GM18951 (cell line): ENCODE data around the gene DUOX1.

ENCODE experiments used
- POLR2A ChIP-seq: IDR thresholded peaks from 4 replicates; pipeline ENCODE4 v1.6.1; 2011; ENCODE audit warnings: mild to moderate bottlenecking; ENCODE audit not compliant: insufficient read length, insufficient read depth; ENCODE audit errors: extremely low read depth
- in situ Hi-C: fragments of 300-500 bp; cut with MboI; formaldehyde crosslinking; loops from one replicate; pipeline ENCODE4 v1.12.0; 2022; ENCODE audit warnings: low sequenced_read_pairs, mixed read lengths, inconsistent platforms; ENCODE audit not compliant: unreplicated experiment

Gene DUOX1

GRCh38 chr15:45200799-45201556, 71.2 kb downstream of the DUOX1 start:
- in situ Hi-C loops = loop anchor here (10.0 kb wide), 1 partner anchor 204 kb away; a partner anchor contains a TSS
- TF ChIP-seq POLR2A = no peak

DNA sequence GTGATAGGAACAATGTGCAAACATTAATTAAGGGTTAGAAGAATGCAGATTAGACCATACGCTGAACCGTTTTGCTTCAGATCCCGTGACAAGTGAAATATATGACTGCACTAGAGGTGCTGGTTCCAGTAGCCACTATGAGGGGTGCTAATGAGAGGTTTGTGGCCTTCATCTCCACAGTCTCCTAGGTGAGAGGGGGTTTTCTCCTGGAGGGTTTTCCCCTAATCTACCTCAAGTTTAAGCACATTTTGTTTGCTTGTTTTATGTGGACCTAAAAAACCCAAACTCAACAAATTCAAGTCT, 71.7 kb downstream of the DUOX1 start:
- TF ChIP-seq POLR2A = no peak
- in situ Hi-C loops = loop anchor here (10.0 kb wide), 1 partner anchor 203 kb away; a partner anchor contains a TSS

- no peak for TF ChIP-seq POLR2A
- in situ Hi-C loops = loop anchor here (10.0 kb wide), 1 partner anchor 203 kb away; a partner anchor contains a TSS
Measured at GRCh38 chr15:45201869-45202268, 72.1 kb downstream of the DUOX1 start.

DNA sequence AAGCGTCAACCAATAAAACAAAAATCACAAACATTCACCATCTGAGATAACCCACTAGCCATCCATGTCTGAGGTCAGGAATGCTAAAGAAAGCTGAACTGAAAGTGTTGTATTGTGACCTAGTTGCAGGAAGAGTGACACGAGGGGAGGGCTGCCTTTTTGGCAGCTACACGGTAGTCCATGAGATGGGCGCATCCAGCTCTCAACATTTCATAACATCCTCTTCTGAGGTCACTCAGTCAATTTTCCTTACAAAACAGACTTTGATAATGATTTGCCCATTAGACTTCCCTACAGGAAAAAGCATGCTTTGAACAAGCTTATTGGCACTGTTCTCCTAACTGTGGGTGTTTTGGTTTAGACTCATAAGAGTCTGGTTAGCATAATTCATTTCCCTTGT, 73.4 kb downstream of the DUOX1 start:
- in situ Hi-C loops = loop anchor here (10.0 kb wide), 1 partner anchor 202 kb away; a partner anchor contains a TSS
- no peak for TF ChIP-seq POLR2A

DNA sequence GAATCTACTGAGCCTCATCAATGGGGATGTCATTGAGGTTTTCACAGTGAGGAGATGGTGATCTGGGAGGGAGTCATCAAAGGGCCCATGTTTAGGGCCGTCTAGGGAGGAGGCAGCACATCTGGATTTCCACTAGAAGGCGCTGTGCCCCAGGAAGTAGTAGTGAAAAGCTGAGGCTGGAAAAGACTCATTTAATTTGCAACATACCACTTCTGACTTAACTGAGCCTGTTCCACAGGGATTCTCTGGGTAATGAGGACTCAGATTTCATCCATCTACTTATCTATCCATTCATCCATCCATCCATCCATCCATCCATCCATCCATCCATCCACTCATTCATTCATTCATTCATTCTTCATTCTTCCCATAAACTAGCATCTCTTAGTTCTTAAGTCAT, 75.4 kb downstream of the DUOX1 start:
- in situ Hi-C loops = loop anchor here (10.0 kb wide), 1 partner anchor 200 kb away; a partner anchor contains a TSS
- TF ChIP-seq POLR2A = no peak

DNA sequence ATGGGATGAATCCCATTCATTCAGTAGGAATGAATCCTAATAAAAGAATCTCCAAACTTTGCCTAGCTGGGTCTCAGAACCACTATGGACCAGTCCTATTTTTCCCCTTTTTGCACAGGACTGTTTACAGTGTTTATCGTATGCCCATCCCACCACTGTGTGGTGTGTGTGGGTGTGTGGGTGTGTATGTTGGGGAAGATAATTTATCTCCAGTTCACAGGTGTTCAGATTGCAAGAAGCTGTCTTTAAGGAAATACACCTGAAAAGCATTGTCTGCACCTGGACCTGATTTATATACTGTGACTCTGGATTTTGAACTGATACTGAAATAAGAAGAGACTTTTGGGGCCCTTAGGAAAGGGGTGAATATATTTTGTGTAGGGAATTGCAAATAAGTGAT, 82.7 kb downstream of the DUOX1 start:
- in situ Hi-C loops = no loop called here
- TF ChIP-seq POLR2A = no peak
